Measurements from ENCODE around the gene TRAPPC10. TPM values are rescaled to one million over a fixed set of nuclear protein-coding genes. Genes with fewer than 3 reads are reported as not detected.

Gene TRAPPC10
- polyA plus RNA-seq, 1 of the 3 experiments (the other 2 are of a cell fraction), result 17.5 TPM

- Histone ChIP-seq H3K4me1 (ENCODE audit: control insufficient read depth in 1 of 2, insufficient read depth in 2 of 2, low read depth in 1 of 2, low read length in 1 of 2) (no peaks in the 10 kb centered on the region), H3K4me2 (no peak overlapping the region), H3K4me3 (ENCODE audit: low read depth in 2 of 2, low read length in 1 of 2) (no peak overlapping the region), H3K9me3 (no peaks in the 10 kb centered on the region), H3K79me2 (ENCODE audit: insufficient read depth) (peaks cover 5% of the 10 kb centered on the region; the same call in 1 of the 2 replicates), H3K27me3 (ENCODE audit: insufficient read depth) (no peaks in the 10 kb centered on the region), H3K27ac (ENCODE audit: low read depth in 2 of 2, low read length in 1 of 2) (no peak overlapping the region), H3K36me3 (replicated peaks in 1 of 2; ENCODE audit: control insufficient read depth in 1 of 2, insufficient read depth in 2 of 2, low read length in 1 of 2) (peaks cover 29 to 88% of the 10 kb centered on the region in 2 experiments), H3K9me2 (no peaks in the 10 kb centered on the region), H2AFZ (ENCODE audit: low read depth) (no peak overlapping the region), H3F3A (replicated peaks; ENCODE audit: insufficient read depth) (no peaks in the 10 kb centered on the region), H3K9ac (no peak overlapping the region), H4K20me1 (ENCODE audit: insufficient read depth) (no peaks in the 10 kb centered on the region)
- DNase-seq, result no peak
- whole genome bisulfite sequencing (ENCODE audit: low lambda C conversion rate), result 96% methylated on average over 27 of the region's 33 CpGs
- TF ChIP-seq ELF1 (IDR thresholded peaks at IDR 0.05), result no peak
- ChIA-PET CTCF (interaction anchor here (0.6 kb wide), 1 partner anchor 10 kb away, joined by 3 read pairs; no protein-coding TSS in a partner anchor), POLR2A (no interaction called here)
Measured at GRCh38 chr21:44087426-44088400, 75.6 kb downstream of the TRAPPC10 start.

GRCh38 chr21:44088401-44088780 is 76.3 kb downstream of the TRAPPC10 start:
- Histone ChIP-seq H3K4me2 (no peak overlapping the region), H3K9me3 (no peaks in the 10 kb centered on the region), H2AFZ (ENCODE audit: low read depth) (no peak overlapping the region), H3K27me3 (ENCODE audit: insufficient read depth) (no peaks in the 10 kb centered on the region), H3K9ac (no peak overlapping the region), H3F3A (replicated peaks; ENCODE audit: insufficient read depth) (no peaks in the 10 kb centered on the region), H3K79me2 (ENCODE audit: insufficient read depth) (peaks cover 5% of the 10 kb centered on the region; the same call in 1 of the 2 replicates), H3K9me2 (no peaks in the 10 kb centered on the region), H3K4me3 (ENCODE audit: low read depth in 2 of 2, low read length in 1 of 2) (no peak overlapping the region), H3K36me3 (replicated peaks in 1 of 2; ENCODE audit: control insufficient read depth in 1 of 2, insufficient read depth in 2 of 2, low read length in 1 of 2) (peaks cover 32 to 81% of the 10 kb centered on the region in 2 experiments), H4K20me1 (ENCODE audit: insufficient read depth) (no peaks in the 10 kb centered on the region), H3K4me1 (ENCODE audit: control insufficient read depth in 1 of 2, insufficient read depth in 2 of 2, low read depth in 1 of 2, low read length in 1 of 2) (no peaks in the 10 kb centered on the region), H3K27ac (ENCODE audit: low read depth in 2 of 2, low read length in 1 of 2) (no peak overlapping the region)
- DNase-seq, result no peak
- POLR2A ChIA-PET, result no interaction called here
- 95% methylated on average over 16 of the region's 18 CpGs for WGBS (ENCODE audit: low lambda C conversion rate)
- TF ChIP-seq ZBTB33 (IDR thresholded peaks at IDR 0.05; ENCODE audit: borderline replicate concordance, low read depth) (no peak), RAD21 (IDR thresholded peaks at IDR 0.05; ENCODE audit: low read length) (no peak), GATA2 (CRISPR knock-in tag; IDR thresholded peaks at IDR 0.05) (no peak), ELF1 (IDR thresholded peaks at IDR 0.05) (no peak), SIN3A (IDR thresholded peaks at IDR 0.05; ENCODE audit: borderline replicate concordance, low read depth, low read length) (no peak), JUND (IDR thresholded peaks at IDR 0.05) (no peak), FOXJ3 (CRISPR knock-in tag; IDR thresholded peaks at IDR 0.05) (no peak), IRF3 (IDR thresholded peaks at IDR 0.05; ENCODE audit: low read depth, low read length) (no peak), MAX (IDR thresholded peaks at IDR 0.05; ENCODE audit: low read depth) (no peak), GABPA (IDR thresholded peaks at IDR 0.05; ENCODE audit: low read depth) (no peak), USF2 (IDR thresholded peaks at IDR 0.05; ENCODE audit: borderline replicate concordance, low read depth, low read length) (no peak), POLR2AphosphoS5 (IDR thresholded peaks at IDR 0.05; ENCODE audit: low read depth, low read length) (no peak), TCF12 (IDR thresholded peaks at IDR 0.05) (no peak), CTCF (IDR thresholded peaks at IDR 0.05) (no peak), EZH2phosphoT487 (IDR thresholded peaks at IDR 0.05; ENCODE audit: borderline replicate concordance, low read depth) (no peak), TEAD4 (IDR thresholded peaks at IDR 0.05; ENCODE audit: borderline replicate concordance, insufficient read depth) (no peak), USF1 (IDR thresholded peaks at IDR 0.05; ENCODE audit: borderline replicate concordance, low read depth) (no peak), RXRA (IDR thresholded peaks at IDR 0.05; ENCODE audit: borderline replicate concordance, low read depth) (no peak), MEF2A (IDR thresholded peaks at IDR 0.05; ENCODE audit: borderline replicate concordance, low read depth) (no peak)
- CTCF ChIA-PET, result interaction anchor here (0.6 kb wide), 1 partner anchor 10 kb away, joined by 3 read pairs; no protein-coding TSS in a partner anchor
